Measurements from ENCODE around the gene SPC25.
A peak's percentile ranks its signal among the peaks of the same experiment; 100 is the strongest.
"Not testable (repeated sequence)": the region's sequence is repeated elsewhere in the genome, so short reads cannot be mapped to it uniquely, and the experiment has no call there.

Gene SPC25

GRCh38 chr2:168890006-168890782 lies at the start of gene SPC25:
Gene SPC25, minus strand, starts transcription at chr2:168890430. Its CDS starts 911 bp downstream, at chr2:168889519.
- DNase-seq = peak; percentile 99

DNA sequence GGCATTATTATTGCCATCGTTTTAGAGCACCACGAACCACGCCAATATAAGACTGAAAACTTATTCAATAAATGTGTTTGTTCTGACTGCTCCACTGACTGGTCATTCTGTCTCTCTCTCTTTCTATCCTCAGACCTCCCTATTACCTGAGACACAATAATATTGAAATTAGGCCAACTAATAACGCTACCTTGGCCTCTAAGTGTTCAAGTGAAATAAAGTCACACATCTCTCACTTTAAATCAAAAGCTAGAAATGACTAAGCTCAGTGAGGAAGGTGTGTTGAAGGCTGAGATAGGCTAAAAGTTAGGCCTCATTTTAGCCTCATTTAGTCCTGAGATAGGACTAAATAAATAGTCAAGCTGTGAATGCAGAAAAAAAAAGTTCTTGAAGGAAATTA lies 49.7 kb upstream of the SPC25 start:
- no peak for DNase-seq

DNA sequence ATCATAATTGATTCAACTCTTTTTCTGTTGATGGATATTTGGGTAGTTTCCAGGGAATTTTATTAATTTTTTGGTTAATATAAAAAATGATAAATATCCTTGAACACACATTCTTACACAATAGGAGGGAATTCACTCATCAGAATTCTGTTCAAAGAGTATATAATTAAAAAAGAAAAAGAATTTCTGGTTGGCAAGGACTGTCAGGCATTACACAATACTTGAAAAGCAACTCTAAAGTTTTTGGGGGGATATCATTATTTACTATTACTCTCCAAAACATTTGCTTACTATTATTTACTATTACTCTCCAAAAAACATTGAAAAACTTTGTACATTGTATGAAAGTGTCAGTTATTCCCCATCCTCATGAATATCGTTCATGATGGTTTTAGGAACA lies 48.8 kb upstream of the SPC25 start:
- no peak for DNase-seq

- DNase-seq = no peak
These were observed 45.8 kb upstream of the SPC25 start for GRCh38 chr2:168935810-168936581.

DNA sequence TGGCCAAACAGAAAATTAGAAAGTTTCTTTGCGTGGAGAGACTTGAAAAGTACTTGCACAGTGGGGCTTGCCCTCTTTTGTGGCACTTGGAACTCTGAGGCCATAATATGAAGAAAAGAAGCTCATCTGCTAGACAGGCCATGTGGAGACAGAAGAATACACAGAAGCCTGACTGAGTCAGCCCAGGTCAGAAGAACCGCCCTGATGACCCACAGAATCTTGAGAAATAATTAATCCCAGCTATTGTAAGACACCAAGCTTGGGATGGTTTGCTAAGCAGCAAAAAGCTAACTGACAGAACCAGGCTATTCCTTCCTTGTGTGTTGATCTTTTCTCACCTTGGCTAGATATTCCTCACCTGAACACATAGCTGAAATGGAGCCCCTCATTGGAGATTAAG lies 44.6 kb upstream of the SPC25 start:
- DNase-seq = no peak

GRCh38 chr2:168932174-168932573 lies 41.9 kb upstream of the SPC25 start:
- DNase-seq = not testable (repeated sequence)

- no peak for DNase-seq
These were observed 40.0 kb upstream of the SPC25 start for GRCh38 chr2:168930242-168930641.

DNA sequence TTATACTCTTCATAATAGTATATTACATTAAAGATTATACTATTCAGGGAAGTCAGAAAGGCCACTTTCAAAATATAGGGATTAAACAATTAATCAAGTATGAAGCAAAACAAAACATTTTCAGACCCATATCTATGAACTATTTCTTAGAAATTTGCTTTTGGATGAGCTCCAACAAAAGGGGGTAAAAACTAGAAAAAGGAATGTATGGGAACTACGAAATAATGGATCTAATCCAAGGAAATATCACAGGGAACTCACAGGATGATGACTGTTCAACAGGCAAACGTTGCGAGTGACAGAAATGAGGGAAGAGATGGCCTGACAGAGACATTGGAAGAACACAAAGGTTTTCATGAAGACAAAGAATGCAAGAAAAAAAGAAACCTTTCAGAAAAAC lies 38.8 kb upstream of the SPC25 start:
- DNase-seq = no peak

DNA sequence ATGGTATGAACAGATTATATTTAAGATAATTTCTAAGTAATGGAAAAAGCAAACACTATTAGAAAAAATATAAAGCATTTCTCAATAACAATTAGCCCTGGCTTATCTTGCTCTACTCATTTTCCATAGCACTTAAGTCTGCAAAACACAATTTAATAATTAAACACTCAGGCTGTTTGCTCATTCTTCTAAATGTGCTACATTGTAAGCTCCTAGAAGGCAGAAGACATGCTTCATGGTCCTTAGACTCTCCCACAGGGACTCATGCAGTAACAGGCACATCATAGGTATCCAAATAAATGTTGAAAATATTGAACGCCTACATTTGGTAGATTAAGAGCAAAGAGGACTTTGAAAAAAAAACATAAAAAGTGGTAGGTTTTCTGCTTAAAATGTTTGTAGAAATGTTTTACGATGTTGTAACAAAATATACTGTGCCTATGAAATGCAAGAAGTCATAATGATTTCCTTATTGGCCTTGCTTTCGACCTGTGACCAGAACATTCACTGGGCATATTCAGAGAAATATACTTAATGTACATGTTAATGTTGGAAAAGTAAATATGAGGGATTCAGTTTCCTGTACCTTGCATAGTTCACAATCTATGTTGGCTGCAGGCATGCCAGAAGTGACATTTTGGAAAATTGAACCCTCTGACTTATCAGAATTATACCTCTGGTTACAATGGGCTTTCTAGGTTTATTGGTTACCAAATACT lies 38.0 kb upstream of the SPC25 start:
- no peak for DNase-seq

DNA sequence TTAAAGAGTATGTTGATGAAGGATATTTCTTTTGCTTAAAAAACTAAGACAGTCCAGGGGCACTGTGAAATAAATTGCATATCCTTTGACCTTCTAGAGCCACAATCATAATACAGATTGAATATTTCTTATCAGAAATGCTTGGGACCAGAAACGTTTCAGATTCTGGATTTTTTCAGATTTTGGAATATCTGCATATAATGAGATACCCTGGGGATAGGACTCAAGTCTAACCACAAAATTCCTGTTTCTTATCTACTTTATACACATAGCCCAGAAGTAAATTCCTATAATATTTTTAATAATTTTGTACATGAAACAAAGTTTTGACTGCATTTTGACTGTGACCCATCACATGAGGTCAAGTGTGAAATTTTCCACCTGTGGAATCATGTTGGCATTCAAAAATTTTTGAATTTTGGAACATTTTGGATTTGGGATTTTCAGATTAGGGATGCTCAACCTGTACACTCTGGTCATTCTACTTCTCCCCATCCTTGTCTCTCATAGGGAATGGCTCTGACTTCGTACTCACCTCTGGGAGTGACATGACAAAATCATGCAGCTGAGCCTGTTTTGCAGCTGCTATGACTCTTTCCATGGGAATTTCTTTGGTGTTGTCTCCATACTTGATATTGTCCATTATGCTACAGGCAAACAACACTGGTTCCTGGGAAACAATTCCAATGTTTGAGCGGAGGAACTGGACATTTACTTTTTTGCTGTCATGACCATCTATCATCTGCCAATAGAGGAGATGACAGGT lies 36.6 kb upstream of the SPC25 start:
- DNase-seq = no peak

GRCh38 chr2:168920504-168921157 lies 30.4 kb upstream of the SPC25 start:
- DNase-seq = peak; percentile 78 to 84

DNA sequence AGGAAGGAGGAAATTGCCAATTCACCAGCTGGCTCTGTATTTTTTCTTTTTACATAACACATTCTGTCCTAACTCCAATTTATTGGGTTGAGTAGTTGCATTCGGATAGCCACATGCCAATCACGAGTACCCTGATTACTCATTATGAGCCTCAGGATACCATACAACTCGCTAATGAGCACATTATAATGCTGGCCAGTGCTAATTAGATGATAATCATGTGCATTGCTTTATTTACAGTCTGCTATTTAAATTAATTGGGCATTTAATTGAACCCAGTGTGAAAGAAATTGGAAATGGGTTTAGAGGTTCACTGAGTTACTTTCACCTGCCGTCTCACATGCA lies 26.1 kb upstream of the SPC25 start:
- no peak for DNase-seq

DNA sequence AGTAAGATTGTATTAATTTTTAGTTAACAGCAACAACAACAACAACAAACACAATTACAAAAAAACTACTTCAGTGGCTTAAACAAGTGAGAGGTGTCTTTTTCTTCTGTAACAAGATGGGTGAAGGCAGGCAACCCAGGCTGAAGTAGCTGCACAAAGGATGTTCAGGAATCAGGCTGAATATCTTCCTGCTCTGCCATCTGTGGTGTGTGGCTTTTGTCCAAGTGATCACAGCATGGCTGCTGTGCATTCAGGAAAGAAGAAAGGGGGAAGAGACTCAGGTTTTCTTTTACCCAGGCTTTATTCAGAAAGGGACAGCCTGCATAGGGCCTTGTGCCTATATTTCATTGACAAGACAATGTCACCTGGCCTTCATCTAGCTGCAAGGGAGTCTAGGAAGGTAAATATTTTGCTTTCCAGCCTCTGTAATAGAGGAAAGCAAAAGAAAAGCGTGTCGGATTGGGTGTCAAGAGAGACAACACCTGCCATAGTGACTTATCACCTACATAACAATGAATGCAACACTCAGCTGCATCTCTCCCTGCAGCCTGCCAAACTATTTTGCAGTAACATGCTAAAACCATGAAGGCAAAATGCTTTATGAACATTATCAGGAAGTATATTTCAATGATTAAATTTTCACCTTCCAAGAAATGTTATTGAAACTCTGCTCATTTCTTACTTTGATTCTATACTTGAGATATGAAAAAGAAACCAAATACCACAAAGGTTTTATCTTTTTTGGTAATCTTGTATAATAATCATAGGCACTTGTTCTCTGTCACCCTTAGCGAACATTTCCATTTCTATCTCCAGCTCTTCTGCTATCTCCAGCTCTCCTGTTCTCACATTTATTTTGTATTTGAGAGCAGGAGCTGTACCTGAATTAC lies 25.5 kb upstream of the SPC25 start:
- peak; percentile 30 to 54 for DNase-seq

- DNase-seq = no peak
These were observed 23.3 kb upstream of the SPC25 start for GRCh38 chr2:168913495-168913894.

DNA sequence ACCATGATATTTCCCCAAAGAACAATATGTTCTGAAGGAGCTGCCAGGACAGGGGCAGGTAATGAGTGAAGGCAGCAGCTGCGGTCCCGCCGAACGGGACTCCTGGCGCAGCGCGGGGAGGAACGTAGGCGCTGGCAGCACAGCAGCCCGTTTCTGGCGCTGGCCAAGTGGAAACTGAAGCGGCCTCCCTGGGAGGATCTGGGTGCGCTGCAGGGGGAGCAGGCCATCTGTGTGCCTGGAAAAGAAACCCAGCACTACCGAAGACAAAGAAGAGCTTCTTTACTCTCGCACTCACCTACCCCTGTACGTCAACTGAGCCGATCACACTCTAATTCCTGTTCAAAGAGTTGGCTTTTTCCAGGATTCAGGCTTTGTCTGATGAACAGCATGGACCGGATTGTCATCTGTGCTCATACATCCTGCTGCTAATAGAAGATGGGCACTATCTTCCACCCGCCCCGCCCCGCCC lies 22.7 kb upstream of the SPC25 start:
- peak; percentile 21 for DNase-seq

GRCh38 chr2:168912466-168912865 lies 22.2 kb upstream of the SPC25 start:
- DNase-seq = no peak

DNA sequence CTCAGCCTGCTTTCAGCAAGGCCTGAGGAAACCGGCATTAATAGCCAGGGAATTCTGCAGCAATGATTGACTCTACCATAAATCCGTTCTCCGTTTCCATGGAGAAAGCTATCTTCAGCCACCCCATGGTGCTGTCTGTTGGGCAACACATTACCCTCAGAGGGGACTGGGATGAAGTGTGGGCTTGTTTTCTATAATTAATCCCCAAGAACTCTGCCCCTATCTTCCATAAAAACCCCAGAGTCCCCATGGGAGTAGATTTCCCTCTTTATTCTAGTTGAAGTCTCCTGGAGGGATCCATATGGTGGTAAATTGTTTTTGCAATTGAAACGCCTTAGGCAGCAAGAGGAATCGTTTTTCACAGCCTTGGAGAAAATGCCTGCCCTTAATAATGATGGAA lies 20.1 kb upstream of the SPC25 start:
- DNase-seq = no peak

- DNase-seq = no peak
These were observed 17.9 kb upstream of the SPC25 start for GRCh38 chr2:168907940-168908662.

- no peak for DNase-seq
These were observed 14.1 kb upstream of the SPC25 start for GRCh38 chr2:168904358-168904757.

GRCh38 chr2:168903888-168904287 lies 13.7 kb upstream of the SPC25 start:
- no peak for DNase-seq

GRCh38 chr2:168901003-168901402 lies 10.8 kb upstream of the SPC25 start, which contains the start of gene G6PC2:
Gene G6PC2, plus strand, starts transcription at chr2:168901291. Its CDS starts 41 bp downstream, at chr2:168901332.
- DNase-seq = no peak

All from Kasumi-1 (cell line).